Duodenal mucosa (tissue), 2 donors: ENCODE results near the gene PBX4.

Experiments used
- H3K27ac ChIP-seq: one replicate; pipeline ENCODE4 v1.7.0; 2013; ENCODE audit warnings: low read depth, low read length
- H3K27me3 ChIP-seq, 2 donors: one replicate each; pipeline ENCODE4 v1.7.0; 2013; ENCODE audit warnings: low read length in 2 of 2, control low read depth in 1 of 2; ENCODE audit not compliant: insufficient read depth in 2 of 2, control insufficient read depth in 1 of 2
- H3K36me3 ChIP-seq, 2 donors: one replicate each; pipeline ENCODE4 v1.7.0; 2013; ENCODE audit warnings: low read length in 2 of 2, control low read depth in 1 of 2; ENCODE audit not compliant: insufficient read depth in 2 of 2, control insufficient read depth in 1 of 2
- H3K4me1 ChIP-seq, 2 donors: one replicate each; pipeline ENCODE4 v1.7.0; 2013; ENCODE audit warnings: low read length in 2 of 2, control low read depth in 1 of 2; ENCODE audit not compliant: insufficient read depth in 2 of 2, control insufficient read depth in 1 of 2
- H3K4me3 ChIP-seq, 2 donors: one replicate each; pipeline ENCODE4 v1.7.0; 2013; ENCODE audit warnings: low read length in 2 of 2, low read depth in 1 of 2
- H3K9ac ChIP-seq, 2 donors: one replicate each; pipeline ENCODE4 v1.7.0; 2013; ENCODE audit warnings: low read length in 2 of 2, low read depth in 1 of 2
- H3K9me3 ChIP-seq, 2 donors: one replicate each; pipeline ENCODE4 v1.7.0; 2013; ENCODE audit warnings: low read length in 2 of 2, control low read depth in 1 of 2; ENCODE audit not compliant: control insufficient read depth in 1 of 2

Gene PBX4

DNA sequence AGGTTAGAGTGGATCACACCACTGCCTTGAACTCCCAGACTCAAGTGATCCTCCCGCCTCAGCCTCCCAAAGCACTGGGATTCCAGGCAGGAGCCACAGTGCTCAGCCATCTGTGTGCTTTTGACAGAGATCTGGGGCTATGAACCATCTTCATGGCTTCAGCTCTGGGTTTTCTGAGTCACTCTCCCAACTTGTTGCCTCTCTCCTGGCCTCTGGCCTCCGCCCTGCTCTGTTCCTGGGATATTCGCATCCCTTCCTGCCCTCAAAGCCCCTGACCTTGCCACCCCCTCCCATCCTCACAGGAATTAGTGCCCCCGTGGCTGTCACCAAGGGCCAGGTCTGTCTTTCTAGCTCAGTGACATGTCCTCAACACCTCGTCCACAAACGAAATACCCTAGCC is 30.7 kb upstream of the PBX4 start:
- peaks cover 35 to 79% of the 10 kb centered on the region in 2 donors for H3K36me3 ChIP-seq
- H3K27ac ChIP-seq, result no peak overlapping the region

DNA sequence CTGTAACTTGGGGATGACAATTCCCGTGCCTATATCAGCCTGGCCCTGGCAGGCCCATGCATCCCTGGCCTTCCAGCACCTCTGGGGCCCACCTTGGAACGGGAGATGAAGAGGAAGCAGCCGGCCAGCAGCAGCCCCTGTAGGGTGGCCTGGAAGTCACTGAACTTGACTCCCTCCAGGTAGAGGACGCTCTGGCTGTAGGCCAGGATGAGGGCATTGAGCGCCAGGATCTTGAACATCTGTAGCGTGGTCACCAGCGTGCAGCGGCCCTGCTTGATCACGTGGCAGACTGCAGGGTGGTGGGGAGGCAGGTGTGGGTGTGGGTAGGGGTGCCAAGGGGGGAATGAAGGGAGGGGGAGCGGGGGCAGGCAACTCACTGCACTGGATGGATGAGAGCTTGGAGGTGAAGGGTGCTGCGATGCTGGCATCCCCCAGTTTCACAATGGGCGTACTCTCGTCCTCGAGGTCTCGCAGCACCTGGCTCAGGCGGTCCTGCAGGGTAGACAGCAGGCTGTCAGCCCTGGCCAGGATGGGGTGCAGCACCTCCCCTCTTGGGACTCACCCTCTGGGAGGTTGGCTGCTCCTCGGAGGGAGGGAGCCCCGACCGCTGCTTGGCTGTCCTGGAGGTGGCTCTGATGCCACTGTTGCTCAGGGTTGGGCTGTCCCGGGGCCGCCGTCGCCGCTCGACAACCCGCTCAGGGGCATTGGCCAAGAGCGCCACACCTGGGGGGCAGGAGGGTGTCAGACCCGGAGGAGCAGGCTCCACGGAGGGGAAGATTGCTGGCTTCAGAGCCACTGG is 28.7 kb upstream of the PBX4 start:
- peaks cover 6 to 8% of the 10 kb centered on the region in 2 donors for H3K4me1 ChIP-seq
- no peaks in the 10 kb centered on the region for H3K27me3 ChIP-seq
- H3K36me3 ChIP-seq, result peaks cover 27 to 62% of the 10 kb centered on the region in 2 donors
- no peak overlapping the region for H3K4me3 ChIP-seq
- no peak overlapping the region for H3K9ac ChIP-seq
- H3K27ac ChIP-seq, result no peak overlapping the region
- H3K9me3 ChIP-seq, result no peaks in the 10 kb centered on the region

More for the DNA sequence above, 30.7 kb upstream of the PBX4 start:
- Histone ChIP-seq H3K4me1 (no peaks in the 10 kb centered on the region), H3K9me3 (no peaks in the 10 kb centered on the region), H3K27me3 (no peaks in the 10 kb centered on the region), H3K9ac (no peak overlapping the region), H3K4me3 (no peak overlapping the region)

DNA sequence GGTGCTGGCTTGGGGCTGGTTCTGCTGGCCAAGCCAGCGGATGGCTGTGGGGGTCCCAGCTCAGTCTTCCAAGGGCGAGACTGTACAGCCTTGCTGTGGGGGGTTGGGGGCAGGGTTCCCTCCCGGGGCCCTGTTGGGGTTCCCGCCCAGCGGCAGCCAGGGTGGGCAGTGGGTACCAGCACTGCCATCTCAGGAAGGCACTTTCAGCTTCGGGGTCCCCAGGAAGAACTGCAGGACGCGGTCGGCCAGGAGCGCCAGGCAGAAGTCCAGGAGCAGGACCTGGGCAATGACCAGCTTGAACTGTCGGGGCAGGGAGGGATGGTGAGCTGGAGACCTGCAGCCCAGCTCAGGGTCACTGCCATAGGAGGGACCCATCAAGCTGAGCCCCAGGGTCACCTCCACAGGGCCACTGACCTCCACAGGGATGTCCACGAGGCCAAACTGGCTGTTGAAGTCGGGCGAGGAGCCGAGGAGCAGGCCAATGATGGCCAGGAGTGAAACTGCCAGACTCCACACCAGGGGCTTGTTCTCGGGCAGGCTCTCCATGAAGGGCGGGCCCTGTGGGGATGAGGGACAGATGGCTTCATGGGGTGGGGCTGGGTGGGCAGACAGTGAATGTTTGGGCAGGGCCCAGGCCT is 26.9 kb upstream of the PBX4 start:
- H3K27me3 ChIP-seq, result no peaks in the 10 kb centered on the region
- peaks cover 6 to 15% of the 10 kb centered on the region in 2 donors for H3K4me1 ChIP-seq
- peaks cover 14 to 45% of the 10 kb centered on the region in 2 donors for H3K36me3 ChIP-seq
- H3K27ac ChIP-seq, result no peak overlapping the region
- H3K9ac ChIP-seq, result no peak overlapping the region
- H3K9me3 ChIP-seq, result no peaks in the 10 kb centered on the region
- H3K4me3 ChIP-seq, result no peak overlapping the region

DNA sequence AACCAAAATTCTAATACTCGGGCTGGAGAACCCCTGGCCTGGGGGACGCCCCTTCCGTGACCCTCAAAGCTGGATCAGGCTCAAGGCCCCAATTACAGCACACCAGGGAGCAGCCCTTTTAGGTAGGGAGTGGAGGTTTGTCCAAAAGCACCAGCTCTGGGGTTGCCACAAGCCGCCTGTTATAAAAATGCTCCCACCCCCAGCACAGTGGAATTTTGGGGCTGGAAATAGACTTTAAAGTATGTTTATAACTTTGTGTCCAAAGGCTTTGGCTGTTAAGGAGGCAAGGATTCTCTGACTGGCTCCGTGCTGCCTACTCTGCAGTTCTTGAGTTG is 25.5 kb upstream of the PBX4 start:
- Histone ChIP-seq H3K36me3 (peaks cover 16 to 40% of the 10 kb centered on the region in 2 donors), H3K9ac (peak overlapping the region; percentile 84 to 87), H3K4me3 (peak overlapping the region in 1 of 2 donors; percentile 96), H3K9me3 (no peaks in the 10 kb centered on the region), H3K27me3 (no peaks in the 10 kb centered on the region), H3K4me1 (peaks cover 6 to 15% of the 10 kb centered on the region in 2 donors), H3K27ac (no peak overlapping the region)

DNA sequence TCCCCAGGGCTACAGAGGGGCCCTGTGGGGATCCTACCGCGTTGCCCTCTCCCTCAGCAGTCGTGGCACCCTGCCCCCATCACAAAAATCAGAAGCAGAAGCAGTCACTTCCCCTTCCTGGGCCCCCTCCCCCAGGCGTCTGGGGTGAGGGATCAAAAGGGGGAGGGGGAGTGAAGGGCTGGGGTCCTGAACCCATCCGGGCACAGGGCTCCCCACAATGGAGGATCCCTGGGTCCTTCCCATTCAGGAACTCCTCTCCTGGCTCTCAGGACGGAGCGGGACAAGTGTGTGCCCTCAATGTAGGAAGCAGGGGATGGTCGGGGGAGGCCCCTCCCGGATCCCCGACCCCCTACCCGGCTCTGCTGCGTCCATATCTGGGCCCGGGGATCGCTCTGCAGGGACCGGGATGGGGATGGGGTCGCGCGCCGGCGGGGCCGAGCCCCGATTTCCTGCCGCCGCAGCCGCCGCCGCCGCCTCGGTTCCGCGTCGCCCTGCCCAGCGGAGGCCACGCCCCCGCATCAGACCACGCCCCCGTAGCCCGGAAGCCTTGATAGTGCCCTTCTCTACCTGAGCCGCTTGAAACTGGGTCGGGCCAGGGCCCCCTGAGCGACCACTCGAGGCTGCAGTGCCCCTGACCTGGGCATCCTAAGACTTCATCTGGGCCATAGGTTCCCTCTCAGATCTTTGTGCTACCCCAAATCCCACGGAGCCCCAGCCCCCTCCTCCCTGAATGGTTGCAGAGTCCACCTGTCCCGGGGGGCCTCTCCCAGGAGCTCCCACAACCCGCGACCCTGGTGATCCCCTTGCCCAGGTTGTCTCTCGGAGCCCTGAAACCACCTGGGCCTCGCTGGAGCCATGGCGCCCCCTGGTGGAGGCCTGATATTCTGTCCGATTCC is 24.9 kb upstream of the PBX4 start, which contains the start of gene GMIP:
Gene GMIP (minus strand): TSS at position 500 of the 896 bp plus-strand sequence. CDS start 128 bp downstream, at position 372.
- Histone ChIP-seq H3K27me3 (no peaks in the 10 kb centered on the region), H3K9ac (peak within 1 kb of the TSS; percentile 84 to 87), H3K4me3 (peak within 1 kb of the TSS; percentile 86 to 96), H3K36me3 (peaks cover 16 to 41% of the 10 kb centered on the region in 2 donors), H3K9me3 (no peaks in the 10 kb centered on the region), H3K27ac (peak within 1 kb of the TSS; percentile 75), H3K4me1 (peaks cover 6 to 15% of the 10 kb centered on the region in 2 donors)

DNA sequence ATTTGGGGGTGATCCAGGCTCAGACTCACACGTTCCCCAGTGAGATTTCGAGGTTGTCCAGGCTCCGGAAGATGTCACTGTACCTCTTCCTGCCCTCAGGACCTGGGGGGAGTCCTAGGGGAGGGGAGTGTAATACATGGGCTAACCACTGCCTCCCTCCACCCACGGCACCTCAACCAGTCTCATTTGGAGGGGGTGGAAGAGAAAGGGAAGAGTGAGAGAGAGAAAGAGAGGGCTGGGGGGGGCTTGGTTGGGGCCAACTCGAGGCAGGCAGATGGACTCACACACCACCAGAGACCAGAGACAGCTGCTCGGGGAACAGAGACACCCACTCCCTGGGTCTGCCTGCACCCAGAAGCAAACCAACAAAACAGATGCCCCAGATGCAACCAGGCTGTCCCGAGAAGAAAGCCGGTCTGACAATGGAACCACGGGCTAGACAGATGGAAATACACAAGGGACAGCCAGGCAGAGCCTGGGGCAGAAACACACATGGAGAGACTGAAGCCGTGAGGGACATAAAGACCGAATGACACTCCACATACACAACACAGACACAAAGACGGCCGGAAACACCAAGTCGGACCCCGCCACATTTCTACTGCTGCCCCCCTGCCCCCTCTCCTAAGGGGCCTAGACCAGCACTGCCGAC is 24.1 kb upstream of the PBX4 start:
- peaks cover 16 to 44% of the 10 kb centered on the region in 2 donors for H3K36me3 ChIP-seq
- H3K9me3 ChIP-seq, result no peaks in the 10 kb centered on the region
- no peaks in the 10 kb centered on the region for H3K27me3 ChIP-seq
- H3K27ac ChIP-seq, result peak overlapping the region; percentile 20
- H3K4me3 ChIP-seq, result peak overlapping the region; percentile 86 to 96
- H3K4me1 ChIP-seq, result peaks cover 6 to 15% of the 10 kb centered on the region in 2 donors
- H3K9ac ChIP-seq, result peak overlapping the region; percentile 84 to 87

DNA sequence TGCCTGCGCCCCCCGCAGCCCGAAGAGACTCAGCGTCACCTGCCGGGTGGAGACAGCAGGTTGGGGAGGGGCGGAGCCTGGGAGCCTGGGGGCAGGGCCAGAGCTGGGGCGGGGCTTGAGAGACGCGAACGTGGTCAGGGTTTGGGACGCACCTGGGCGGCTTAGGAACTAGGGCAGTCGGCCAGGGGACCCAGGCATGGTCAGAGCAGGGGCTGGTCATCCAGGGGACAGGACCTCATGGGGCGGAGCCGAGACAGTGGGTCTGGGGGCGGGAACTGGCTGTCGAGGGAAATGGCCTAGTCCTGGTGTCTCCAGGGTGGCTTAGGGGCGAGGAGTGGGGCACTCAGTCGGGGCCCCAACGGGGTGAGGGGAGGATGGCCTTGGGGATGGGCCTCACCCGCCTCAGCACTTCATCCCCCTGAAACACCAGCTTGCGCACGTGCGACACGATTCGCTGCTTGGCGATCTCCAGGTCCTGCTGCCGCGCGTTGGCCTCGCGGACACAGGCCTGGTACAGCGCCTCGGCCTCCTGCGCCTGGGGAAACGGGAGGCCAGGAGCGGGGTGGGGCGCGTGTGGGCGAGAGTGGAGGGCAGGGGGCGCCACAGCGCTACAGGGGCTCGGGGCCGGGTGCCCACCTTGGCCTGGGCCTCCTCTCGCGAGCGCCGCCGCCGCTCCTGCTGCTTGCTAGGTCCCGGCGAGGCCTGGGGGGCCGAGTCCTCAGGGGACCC is 19.2 kb upstream of the PBX4 start:
- Histone ChIP-seq H3K4me1 (peaks cover 3 to 12% of the 10 kb centered on the region in 2 donors), H3K36me3 (peaks cover 33 to 36% of the 10 kb centered on the region in 2 donors)

DNA sequence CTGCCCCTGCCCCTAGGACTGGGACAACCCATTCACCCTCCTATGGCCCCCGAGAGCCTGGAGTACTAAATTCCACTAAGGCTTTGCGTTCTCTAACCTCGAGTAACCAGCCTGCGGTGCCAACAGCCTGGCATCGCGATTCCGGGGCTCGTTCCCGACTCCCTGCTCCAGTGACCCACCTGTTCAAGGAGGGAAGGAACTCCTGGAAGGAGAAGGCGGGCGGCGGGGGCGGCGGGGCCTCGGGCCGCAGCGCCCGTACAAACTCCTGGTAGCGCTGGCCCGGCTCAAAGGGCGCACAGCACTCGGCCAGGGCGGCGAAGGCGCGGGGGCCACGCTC is 18.7 kb upstream of the PBX4 start:
- no peak overlapping the region for H3K27ac ChIP-seq
- H3K27me3 ChIP-seq, result no peaks in the 10 kb centered on the region
- H3K9me3 ChIP-seq, result no peaks in the 10 kb centered on the region
- H3K4me1 ChIP-seq, result peaks cover 0 to 6% of the 10 kb centered on the region in 2 donors
- H3K4me3 ChIP-seq, result no peak overlapping the region
- peaks cover 33 to 36% of the 10 kb centered on the region in 2 donors for H3K36me3 ChIP-seq
- H3K9ac ChIP-seq, result no peak overlapping the region

More for the DNA sequence above, 19.2 kb upstream of the PBX4 start:
- Histone ChIP-seq H3K9ac (no peak overlapping the region), H3K27ac (no peak overlapping the region), H3K27me3 (no peaks in the 10 kb centered on the region), H3K9me3 (no peaks in the 10 kb centered on the region), H3K4me3 (no peak overlapping the region)

DNA sequence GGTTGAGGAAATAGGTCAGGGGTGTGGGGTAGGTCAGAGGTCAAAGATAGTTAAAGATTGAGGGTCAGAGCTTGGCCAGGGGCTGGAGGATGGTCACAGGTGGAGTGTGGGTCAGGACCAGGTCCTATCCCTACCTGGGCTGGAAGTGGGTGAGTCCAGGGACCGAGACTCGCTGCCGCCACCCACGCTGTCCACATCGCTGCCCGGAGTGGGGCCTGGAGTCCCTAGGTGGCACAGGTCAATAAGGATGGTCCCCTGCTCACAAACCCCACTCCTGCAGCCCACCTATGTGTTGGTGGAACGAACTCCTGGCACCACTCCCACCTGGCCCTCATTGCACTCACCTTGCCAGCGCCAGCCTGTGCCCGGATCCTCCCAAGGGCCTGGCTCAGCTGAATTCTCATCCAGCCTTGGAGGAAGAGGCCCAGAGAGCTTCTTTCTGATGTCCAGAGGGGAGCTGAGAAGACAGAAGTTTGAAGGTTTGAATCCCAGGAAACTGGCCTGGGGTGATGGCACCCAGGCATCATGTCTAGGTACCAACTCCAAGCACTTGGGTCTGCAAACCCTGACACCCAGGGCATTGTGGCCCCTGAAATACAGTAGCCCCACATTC is 18.2 kb upstream of the PBX4 start:
- Histone ChIP-seq H3K9me3 (no peaks in the 10 kb centered on the region), H3K27ac (no peak overlapping the region), H3K36me3 (peaks cover 33 to 36% of the 10 kb centered on the region in 2 donors), H3K27me3 (no peaks in the 10 kb centered on the region), H3K4me3 (no peak overlapping the region), H3K4me1 (peaks cover 0 to 1% of the 10 kb centered on the region in 2 donors), H3K9ac (no peak overlapping the region)
